IMR-90 (cell line): ENCODE data around the gene PTGS1.
"Not testable (repeated sequence)": the region's sequence is repeated elsewhere in the genome, so short reads cannot be mapped to it uniquely, and the experiment has no call there.

ENCODE experiments used
- BHLHE40 ChIP-seq: fragments of 150-350 bp; IDR thresholded peaks from 2 replicates; pipeline ENCODE4 v1.6.1; 2016; ENCODE audit warnings: mild to moderate bottlenecking, low read depth, low read length
- CEBPB ChIP-seq: IDR thresholded peaks from 2 replicates; pipeline ENCODE4 v1.6.1; 2012; ENCODE audit warnings: low read depth, low read length, improper control_type of control experiment
- CTCF ChIP-seq: conservative IDR thresholded peaks from 2 replicates; pipeline ENCODE4 v1.5.1; 2012; ENCODE audit warnings: mild to moderate bottlenecking, low read depth, low read length, improper control_type of control experiment
- ELK1 ChIP-seq: fragments of 150-350 bp; IDR thresholded peaks from 2 replicates; pipeline ENCODE4 v1.6.1; 2016; ENCODE audit warnings: low read depth, mild to moderate bottlenecking, low read length, moderate library complexity, borderline replicate concordance
- MAFK ChIP-seq: IDR thresholded peaks from 2 replicates; pipeline ENCODE4 v1.6.1; 2012; ENCODE audit warnings: low read depth, low read length, improper control_type of control experiment
- MXI1 ChIP-seq: IDR thresholded peaks from 2 replicates; pipeline ENCODE4 v1.6.1; 2012; ENCODE audit warnings: low read depth, mild to moderate bottlenecking, low read length, moderate library complexity, borderline replicate concordance
- POLR2A ChIP-seq: IDR thresholded peaks from 2 replicates; pipeline ENCODE4 v1.6.1; 2012; ENCODE audit warnings: mild to moderate bottlenecking, low read depth, low read length
- RAD21 ChIP-seq: IDR thresholded peaks from 2 replicates; pipeline ENCODE4 v1.6.1; 2012; ENCODE audit warnings: low read length, improper control_type of control experiment
- RCOR1 ChIP-seq: IDR thresholded peaks from 2 replicates; pipeline ENCODE4 v1.6.1; 2012; ENCODE audit warnings: mild to moderate bottlenecking, low read length, improper control_type of control experiment; ENCODE audit not compliant: insufficient replicate concordance
- RFX5 ChIP-seq: IDR thresholded peaks from 2 replicates; pipeline ENCODE4 v1.8.0; 2012; ENCODE audit warnings: low read depth, mild to moderate bottlenecking, low read length, moderate library complexity
- USF2 ChIP-seq: fragments of 150-350 bp; IDR thresholded peaks from 2 replicates; pipeline ENCODE4 v1.6.1; 2017; ENCODE audit warnings: mild to moderate bottlenecking, antibody characterized with exemption, low read length, low read depth

GRCh38 chr9:122414108-122414507 is 43.3 kb downstream of the PTGS1 start:
- not testable (repeated sequence) for TF ChIP-seq POLR2A, CTCF, MXI1, CEBPB, RCOR1, RFX5, RAD21, ELK1, BHLHE40, MAFK, USF2
